BJ (cell line): ENCODE data around the gene MYO7A. TPM values are rescaled to one million over a fixed set of nuclear protein-coding genes. Genes with fewer than 3 reads are reported as not detected.

Experiments used
- CTCF ChIA-PET: fragments of 350-600 bp; formaldehyde crosslinking; extraction: SDS; loops from one replicate; lab custom pipeline; 2021; ENCODE audit warnings: antibody characterized with exemption, inconsistent platforms; lab: Yijun Ruan, JAX
- POLR2A ChIA-PET: fragments of 300-600 bp; sonication (Branson Sonifier 250); formaldehyde crosslinking; extraction: SDS; loops from one replicate; lab custom pipeline; 2021; ENCODE audit warnings: antibody characterized with exemption; lab: Charles Lee
- DNase-seq: peaks from one replicate; pipeline ENCODE4 v3.0.0-alpha.2; 2011; ENCODE audit warnings: low read depth
- H3K27me3 ChIP-seq: 2 replicates; pipeline ENCODE4 v1.6.0; 2011; ENCODE audit warnings: low read length; ENCODE audit not compliant: control insufficient read depth, insufficient read depth
- H3K36me3 ChIP-seq: 2 replicates; pipeline ENCODE4 v1.5.1; 2011; ENCODE audit warnings: low read length; ENCODE audit not compliant: control insufficient read depth, insufficient read depth
- H3K4me3 ChIP-seq: 2 replicates; pipeline ENCODE4 v1.5.1; 2011; ENCODE audit warnings: low read depth, mild to moderate bottlenecking, control low read depth, low read length
- polyA plus RNA-seq: library from polyadenylated mRNA; depleted of rRNA; stranded (reverse); fragments of >200 nt; gene quantifications from 2 replicates; pipeline ENCODE4 v1.2.3, GENCODE V29; 2011
- TF ChIP-seq, protein P1 (sequence below): IDR thresholded peaks from 2 replicates; pipeline ENCODE4 v1.5.1; 2011; ENCODE audit warnings: low read depth, mild to moderate bottlenecking, control low read depth, inconsistent platforms, low read length, moderate library complexity; ENCODE audit not compliant: insufficient read depth

Gene MYO7A
- polyA plus RNA-seq, 1 experiment: 0.01 TPM

DNA sequence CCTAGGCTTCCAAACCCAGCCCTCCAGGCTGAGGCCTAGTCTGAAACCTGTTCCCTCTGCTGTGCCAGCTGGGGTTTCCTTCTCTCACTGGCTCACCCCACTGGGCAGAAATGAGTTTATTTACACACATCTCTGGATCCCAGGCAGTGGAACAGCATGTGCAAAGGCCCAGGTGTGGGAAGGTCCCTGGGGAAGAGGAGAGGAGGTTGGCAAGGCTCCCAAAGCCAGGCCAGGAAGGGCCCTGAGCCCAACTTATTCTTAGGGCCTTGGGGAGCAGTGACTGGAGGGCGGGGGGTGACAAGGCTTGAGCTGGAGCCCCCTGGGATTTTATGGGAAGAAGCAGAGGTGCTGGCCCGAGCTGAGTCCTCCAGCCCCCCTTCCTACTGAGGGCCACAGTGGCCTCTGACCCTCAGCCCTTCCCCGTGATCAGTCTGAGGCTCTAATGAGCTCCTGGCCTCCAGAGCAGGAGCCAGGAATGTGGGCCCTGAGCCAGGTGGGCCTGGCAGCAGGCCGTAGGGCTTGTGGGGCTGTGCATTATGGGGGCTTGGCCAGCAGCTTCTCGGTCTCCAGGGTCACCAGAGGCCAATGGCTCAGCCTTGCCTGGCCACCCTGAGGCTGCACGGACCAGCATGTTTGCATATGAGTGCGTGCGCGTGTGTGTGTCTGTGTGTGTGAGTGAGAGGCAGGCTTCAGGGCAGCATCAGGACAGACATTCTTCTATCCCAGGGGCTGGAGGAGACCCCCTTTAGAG is 2.9 kb downstream of the MYO7A start:
- Histone ChIP-seq H3K36me3 (no peaks in the 10 kb centered on the region), H3K4me3 (no peak overlapping the region), H3K27me3 (no peaks in the 10 kb centered on the region)
- TF ChIP-seq, protein P1, sequence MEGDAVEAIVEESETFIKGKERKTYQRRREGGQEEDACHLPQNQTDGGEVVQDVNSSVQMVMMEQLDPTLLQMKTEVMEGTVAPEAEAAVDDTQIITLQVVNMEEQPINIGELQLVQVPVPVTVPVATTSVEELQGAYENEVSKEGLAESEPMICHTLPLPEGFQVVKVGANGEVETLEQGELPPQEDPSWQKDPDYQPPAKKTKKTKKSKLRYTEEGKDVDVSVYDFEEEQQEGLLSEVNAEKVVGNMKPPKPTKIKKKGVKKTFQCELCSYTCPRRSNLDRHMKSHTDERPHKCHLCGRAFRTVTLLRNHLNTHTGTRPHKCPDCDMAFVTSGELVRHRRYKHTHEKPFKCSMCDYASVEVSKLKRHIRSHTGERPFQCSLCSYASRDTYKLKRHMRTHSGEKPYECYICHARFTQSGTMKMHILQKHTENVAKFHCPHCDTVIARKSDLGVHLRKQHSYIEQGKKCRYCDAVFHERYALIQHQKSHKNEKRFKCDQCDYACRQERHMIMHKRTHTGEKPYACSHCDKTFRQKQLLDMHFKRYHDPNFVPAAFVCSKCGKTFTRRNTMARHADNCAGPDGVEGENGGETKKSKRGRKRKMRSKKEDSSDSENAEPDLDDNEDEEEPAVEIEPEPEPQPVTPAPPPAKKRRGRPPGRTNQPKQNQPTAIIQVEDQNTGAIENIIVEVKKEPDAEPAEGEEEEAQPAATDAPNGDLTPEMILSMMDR: no peak
- DNase-seq: no peak
- ChIA-PET CTCF (interaction anchor here (1.2 to 9.7 kb wide), 7 partner anchors 8 to 418 kb away, joined by 3 to 167 read pairs (median 9); no protein-coding TSS in a partner anchor), POLR2A (no interaction called here)

DNA sequence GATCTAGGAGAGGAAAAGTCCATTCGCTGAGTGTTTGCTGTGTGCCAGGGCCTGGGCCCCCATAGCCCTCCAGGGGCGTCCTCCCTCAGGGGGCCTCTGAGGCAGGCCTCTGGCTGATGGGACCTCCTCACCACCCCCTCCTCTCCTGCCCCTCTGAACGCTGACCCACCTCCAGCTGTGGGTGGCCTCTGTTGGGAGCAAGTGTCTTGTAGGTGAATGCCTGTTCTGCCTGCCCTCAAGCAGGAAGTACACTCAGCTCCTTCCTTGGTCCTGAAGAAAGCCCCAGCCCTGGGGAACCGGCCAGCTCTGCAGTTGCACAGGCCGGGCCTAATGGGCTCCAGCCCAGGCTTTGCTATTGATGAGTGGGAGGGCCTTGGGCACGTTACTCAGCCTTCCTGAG is 3.5 kb downstream of the MYO7A start:
- TF ChIP-seq, protein P1: no peak
- Histone ChIP-seq H3K36me3 (no peaks in the 10 kb centered on the region), H3K27me3 (no peaks in the 10 kb centered on the region), H3K4me3 (no peak overlapping the region)
- ChIA-PET POLR2A (no interaction called here), CTCF (interaction anchor here (1.4 to 9.7 kb wide), 4 partner anchors 9 to 417 kb away, joined by 7 to 167 read pairs (median 9); no protein-coding TSS in a partner anchor)
- DNase-seq: no peak

DNA sequence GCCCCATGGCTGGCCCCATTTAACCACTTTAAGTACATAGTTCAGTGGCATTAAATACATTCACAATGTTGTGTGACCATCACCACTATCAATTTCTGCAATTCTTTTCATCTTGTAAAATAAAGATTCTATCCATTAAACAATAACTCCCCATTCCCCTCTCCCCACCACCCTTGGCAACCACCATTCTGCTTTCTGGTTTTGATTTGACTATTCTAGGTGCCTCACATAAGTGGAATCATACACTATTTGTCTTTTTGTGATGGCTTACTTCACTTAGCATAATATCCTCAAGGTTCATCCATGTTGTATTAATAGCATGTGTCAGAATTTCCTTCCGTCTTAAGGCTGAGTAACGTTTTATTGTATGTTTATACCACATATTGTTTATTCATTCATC is 7.0 kb downstream of the MYO7A start:
- DNase-seq: no peak
- H3K4me3 ChIP-seq: no peak overlapping the region
- TF ChIP-seq, protein P1: no peak
- peaks cover 2% of the 10 kb centered on the region for H3K27me3 ChIP-seq
- H3K36me3 ChIP-seq: no peaks in the 10 kb centered on the region
- ChIA-PET POLR2A (interaction anchor here (0.7 kb wide), 1 partner anchor 8 kb away, joined by 17 read pairs; no protein-coding TSS in a partner anchor), CTCF (interaction anchor here (3.5 to 9.7 kb wide), 2 partner anchors 8 to 51 kb away, joined by 15 to 167 read pairs; no protein-coding TSS in a partner anchor)

DNA sequence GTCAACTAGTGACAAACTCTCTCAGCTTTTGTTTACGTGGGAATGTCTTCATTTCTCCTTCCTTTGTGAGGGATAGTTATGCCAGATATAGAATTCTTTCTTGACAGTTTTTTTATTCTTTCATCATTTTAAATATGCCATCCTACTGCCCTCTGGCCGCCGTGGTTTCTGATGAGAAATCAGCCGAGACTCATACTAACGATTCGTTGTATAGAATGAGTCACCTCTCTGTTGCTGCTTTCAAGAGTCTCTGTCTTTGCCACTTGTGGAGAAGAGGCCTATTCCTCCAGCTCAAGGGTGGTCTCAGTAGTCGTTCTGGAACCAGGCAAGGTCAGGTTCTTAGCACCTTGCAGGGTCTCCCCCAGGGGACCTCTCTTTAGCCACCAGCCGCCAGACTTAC is 8.0 kb downstream of the MYO7A start:
- Histone ChIP-seq H3K4me3 (no peak overlapping the region), H3K27me3 (peaks cover 2% of the 10 kb centered on the region), H3K36me3 (no peaks in the 10 kb centered on the region)
- no peak for DNase-seq
- ChIA-PET POLR2A (no interaction called here), CTCF (interaction anchor here (1.2 to 3.5 kb wide), 4 partner anchors 9 to 484 kb away, joined by 3 to 15 read pairs (median 4); no protein-coding TSS in a partner anchor)
- TF ChIP-seq, protein P1: no peak

DNA sequence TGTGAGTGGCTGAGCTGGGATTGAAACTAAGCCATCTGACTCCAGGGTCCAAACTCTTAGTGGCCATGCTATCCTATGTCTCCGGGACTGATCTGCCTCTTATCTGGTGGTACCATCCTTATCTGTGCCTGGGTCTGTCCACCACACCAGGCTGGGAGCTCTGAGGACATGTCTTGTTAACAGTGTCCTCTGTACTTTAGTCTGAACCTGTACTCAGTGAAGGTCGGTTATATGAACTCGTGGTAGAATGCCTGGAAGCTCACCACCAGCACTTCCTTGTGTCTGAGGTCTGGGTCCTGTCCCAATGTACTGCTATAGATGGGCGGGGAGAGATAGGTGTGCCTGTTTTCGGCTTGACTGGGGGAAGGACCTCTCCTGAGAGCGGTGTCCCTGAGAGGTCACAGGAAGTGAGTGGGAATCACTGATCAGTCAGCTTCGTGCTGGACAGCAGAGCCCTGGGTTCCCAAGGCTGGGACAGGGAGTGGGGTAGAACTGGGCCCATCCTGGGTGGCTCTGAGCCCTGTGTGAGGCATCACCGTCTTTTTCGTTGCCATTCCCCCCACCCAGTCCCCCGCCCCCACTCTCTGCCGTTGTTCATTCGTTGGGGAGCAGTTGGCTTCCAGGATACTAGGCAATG is 8.9 kb downstream of the MYO7A start:
- CTCF ChIA-PET: interaction anchor here (0.9 to 3.5 kb wide), 5 partner anchors 10 to 483 kb away, joined by 3 to 15 read pairs (median 4); no protein-coding TSS in a partner anchor
- Histone ChIP-seq H3K36me3 (no peaks in the 10 kb centered on the region), H3K4me3 (no peak overlapping the region), H3K27me3 (peaks cover 2% of the 10 kb centered on the region)
- DNase-seq: no peak
- POLR2A ChIA-PET: no interaction called here
- TF ChIP-seq, protein P1: no peak
